GM13976 (cell line): Measurements from ENCODE around the gene PHLDB2.

ENCODE experiments used
- DNase-seq: peaks from one replicate; pipeline ENCODE4 v3.0.0; 2012; ENCODE audit warnings: low spot score
- CTCF ChIP-seq: IDR thresholded peaks from 2 replicates; pipeline ENCODE4 v1.5.1; 2012; ENCODE audit warnings: borderline replicate concordance, mild to moderate bottlenecking; ENCODE audit not compliant: insufficient read depth; ENCODE audit errors: extremely low read depth, missing control alignments, control extremely low read depth
- in situ Hi-C: fragments of 300-500 bp; cut with MboI; formaldehyde crosslinking; loops from one replicate; pipeline ENCODE4 v1.12.0; 2022; ENCODE audit warnings: low sequenced_read_pairs, mixed read lengths, inconsistent platforms; ENCODE audit not compliant: unreplicated experiment

Gene PHLDB2

GRCh38 chr3:111828530-111828929, 30.5 kb upstream of the PHLDB2 start:
- TF ChIP-seq CTCF = no peak
- no peak for DNase-seq
- in situ Hi-C loops = no loop called here

- DNase-seq = no peak
- in situ Hi-C loops = no loop called here
- TF ChIP-seq CTCF = no peak
Observed at GRCh38 chr3:111829023-111829422, 30.0 kb upstream of the PHLDB2 start.

GRCh38 chr3:111831840-111832239, 27.2 kb upstream of the PHLDB2 start:
- DNase-seq = no peak
- in situ Hi-C loops = no loop called here
- TF ChIP-seq CTCF = no peak

GRCh38 chr3:111837112-111837511, 22.0 kb upstream of the PHLDB2 start:
- in situ Hi-C loops = no loop called here
- TF ChIP-seq CTCF = no peak
- no peak for DNase-seq

- in situ Hi-C loops = no loop called here
- no peak for TF ChIP-seq CTCF
- no peak for DNase-seq
Observed at GRCh38 chr3:111838133-111838532, 20.9 kb upstream of the PHLDB2 start.

- DNase-seq = no peak
Observed at GRCh38 chr3:111846039-111846438, 13.0 kb upstream of the PHLDB2 start.

More at GRCh38 chr3:111846039-111846438, 13.0 kb upstream of the PHLDB2 start:
- in situ Hi-C loops = no loop called here
- no peak for TF ChIP-seq CTCF
